ENCODE results near the gene RASSF8.

GRCh38 chr12:26100666-26101349, 142.3 kb downstream of the RASSF8 start:
- TF ChIP-seq CTCF (IDR thresholded peaks at IDR 0.05 in 8 of 11, conservative IDR thresholded peaks at IDR 0.05 in 3 of 11) (no peak), POLR2A (IDR thresholded peaks at IDR 0.05) (no peak), POLR2AphosphoS5 (IDR thresholded peaks at IDR 0.05) (no peak)

Measured in spleen (tissue), 7 donors.